NCI-H128 (cell line): ENCODE data around the gene ASIP.
"Not testable (repeated sequence)": the region's sequence is repeated elsewhere in the genome, so short reads cannot be mapped to it uniquely, and the experiment has no call there.

Experiments
- DNase-seq: peaks from one replicate; lab custom pipeline; 2025; ENCODE audit not compliant: unreplicated experiment; lab: John Stamatoyannopoulos, UW

ASIP gene

GRCh38 chr20:34283844-34284243 lies 42.6 kb downstream of the ASIP start:
- no peak for DNase-seq

GRCh38 chr20:34285450-34285849 lies 44.2 kb downstream of the ASIP start:
- DNase-seq: no peak

- not testable (repeated sequence) for DNase-seq
Measured at GRCh38 chr20:34287500-34287899, 46.3 kb downstream of the ASIP start.

GRCh38 chr20:34290471-34290870 lies 49.2 kb downstream of the ASIP start:
- no peak for DNase-seq

- DNase-seq: no peak
Measured at GRCh38 chr20:34292496-34292895, 51.3 kb downstream of the ASIP start.

DNA sequence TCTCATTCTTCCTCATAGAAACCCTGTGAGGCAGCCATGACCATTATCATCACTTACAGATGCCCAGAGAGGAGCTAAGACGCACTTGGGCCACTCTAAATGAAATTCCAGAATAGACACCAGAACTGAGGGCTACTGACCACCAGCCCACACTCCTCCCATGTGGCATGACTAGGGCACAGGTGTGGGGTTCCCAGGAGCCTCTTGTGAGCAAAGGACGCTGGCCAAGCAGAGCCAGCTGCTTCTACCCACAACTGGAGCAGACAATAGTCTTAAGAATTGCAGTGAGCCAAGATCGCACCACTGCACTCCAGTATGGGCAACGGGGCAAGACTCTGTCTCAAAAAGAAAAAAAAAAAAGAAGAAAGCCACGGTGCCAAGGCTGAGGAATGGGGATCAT lies 51.9 kb downstream of the ASIP start:
- DNase-seq: no peak

DNA sequence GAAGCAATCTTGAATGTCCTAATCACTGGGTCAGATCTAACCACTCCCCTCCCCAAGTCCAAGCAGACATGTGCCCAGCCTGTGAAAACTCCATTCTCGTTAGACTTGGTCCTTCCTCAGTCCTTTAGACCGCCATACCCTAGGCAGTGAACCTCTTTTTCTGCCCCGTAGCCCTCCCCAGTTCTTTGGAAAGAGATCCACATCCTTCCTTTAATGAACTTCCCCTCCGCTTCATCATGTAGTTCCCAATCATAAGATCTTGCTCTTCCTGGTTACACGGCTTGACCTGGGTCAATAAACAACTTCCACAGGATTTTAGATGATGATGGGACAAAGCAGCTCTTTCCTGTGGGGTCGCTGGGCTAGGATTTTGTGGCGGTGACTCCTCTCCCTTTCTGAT lies 52.4 kb downstream of the ASIP start:
- no peak for DNase-seq

- DNase-seq: no peak
Measured at GRCh38 chr20:34294563-34294962, 53.3 kb downstream of the ASIP start.

- no peak for DNase-seq
Measured at GRCh38 chr20:34295284-34295683, 54.1 kb downstream of the ASIP start.

DNA sequence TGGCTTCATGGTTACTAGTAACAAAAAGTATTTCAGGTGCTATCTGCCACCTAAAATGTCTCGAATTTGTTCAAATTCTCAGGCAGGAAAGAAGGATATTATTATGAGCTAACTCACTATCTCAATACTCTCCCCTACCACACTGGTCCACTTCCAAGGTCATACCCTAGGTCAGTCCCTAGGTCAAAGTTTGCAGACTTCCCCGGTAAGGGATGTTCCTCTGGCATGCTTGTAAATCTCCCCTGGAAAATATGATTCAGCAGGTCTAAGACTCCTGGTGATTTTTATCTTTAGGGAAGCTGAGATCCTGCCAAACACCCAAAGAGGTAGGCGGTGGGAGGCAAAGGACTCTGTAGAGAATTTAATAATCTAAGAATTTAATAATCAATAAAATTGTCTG lies 55.2 kb downstream of the ASIP start:
- DNase-seq: no peak

- DNase-seq: not testable (repeated sequence)
Measured at GRCh38 chr20:34298294-34298784, 57.1 kb downstream of the ASIP start.

- no peak for DNase-seq
Measured at GRCh38 chr20:34299556-34300255, 58.5 kb downstream of the ASIP start.

DNA sequence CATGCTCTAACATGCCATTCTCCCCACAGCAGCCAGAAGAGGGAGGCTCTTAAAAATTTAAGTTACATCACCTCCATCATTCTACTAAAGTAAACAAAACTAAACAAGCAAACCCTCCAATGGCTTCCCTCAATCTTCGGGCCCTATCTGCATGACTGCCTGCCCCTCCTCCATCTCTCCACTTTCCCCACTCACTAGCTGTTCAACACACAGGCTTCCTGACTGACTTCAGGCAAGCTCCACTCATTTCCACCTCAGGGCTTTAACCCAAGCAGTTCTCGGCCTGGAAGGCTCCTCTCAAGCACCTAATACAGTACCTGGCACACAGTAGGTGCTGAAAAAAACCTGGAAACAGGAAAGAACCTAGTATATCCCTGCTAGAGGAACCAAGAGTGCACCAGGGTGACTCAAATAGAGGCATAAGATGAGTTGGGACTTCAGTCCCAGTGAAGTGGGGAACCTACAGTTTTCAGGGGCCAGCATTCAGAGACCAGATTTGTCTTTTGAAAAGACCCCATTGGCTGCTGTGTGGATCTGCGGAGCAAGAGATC lies 59.1 kb downstream of the ASIP start:
- DNase-seq: no peak

GRCh38 chr20:34300809-34301586 lies 59.8 kb downstream of the ASIP start:
- no peak for DNase-seq

GRCh38 chr20:34301587-34302311 lies 60.5 kb downstream of the ASIP start:
- no peak for DNase-seq

- no peak for DNase-seq
Measured at GRCh38 chr20:34302312-34302722, 61.1 kb downstream of the ASIP start.

- DNase-seq: peak; percentile 84
Measured at GRCh38 chr20:34302723-34303533, 61.7 kb downstream of the ASIP start, which contains the start of gene AHCY. Gene AHCY (minus strand): TSS chr20:34303355. CDS start chr20:34303270, 85 bp downstream.

GRCh38 chr20:34305333-34306230 lies 64.4 kb downstream of the ASIP start:
- DNase-seq: no peak

DNA sequence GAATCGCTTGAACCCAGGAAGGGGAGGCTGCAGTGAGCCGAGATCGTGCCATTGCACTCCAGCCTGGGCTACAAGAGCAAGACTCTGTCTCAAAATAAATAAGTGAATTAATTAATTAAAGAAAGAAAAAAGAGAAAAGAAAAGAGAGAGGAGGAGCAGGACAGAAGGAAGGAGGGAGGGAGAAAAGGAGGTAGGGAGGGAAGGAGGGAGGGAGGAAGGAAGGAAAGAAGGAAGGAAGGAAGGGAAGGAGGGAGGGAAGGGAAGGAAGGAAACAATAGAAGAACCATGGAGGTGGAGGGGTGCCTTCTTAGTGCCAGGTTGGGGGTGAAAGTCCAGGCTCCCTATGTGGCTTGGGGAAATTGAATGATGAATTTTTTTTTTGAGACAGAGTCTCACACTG lies 68.5 kb downstream of the ASIP start:
- no peak for DNase-seq
